Superior temporal gyrus (tissue), 1 donor: ENCODE results near the gene SETBP1.
"Not testable (repeated sequence)": the region's sequence is repeated elsewhere in the genome, so short reads cannot be mapped to it uniquely, and the experiment has no call there.

ENCODE experiments used
- DNase-seq: peaks from one replicate; pipeline ENCODE4 v3.0.0-alpha.2; 2016; ENCODE audit errors: extremely low spot score

SETBP1 gene

GRCh38 chr18:44791520-44791919 is 110.8 kb downstream of the SETBP1 start:
- DNase-seq = no peak

GRCh38 chr18:44792456-44793061 is 111.9 kb downstream of the SETBP1 start:
- peak; percentile 41 for DNase-seq

- DNase-seq = no peak
Measured at GRCh38 chr18:44793194-44793593, 112.5 kb downstream of the SETBP1 start.

GRCh38 chr18:44793685-44794084 is 113.0 kb downstream of the SETBP1 start:
- DNase-seq = no peak

- no peak for DNase-seq
Measured at GRCh38 chr18:44795241-44795640, 114.6 kb downstream of the SETBP1 start.

GRCh38 chr18:44796429-44797428 is 116.0 kb downstream of the SETBP1 start:
- DNase-seq = no peak

GRCh38 chr18:44798433-44799048 is 117.9 kb downstream of the SETBP1 start:
- no peak for DNase-seq

GRCh38 chr18:44799382-44799906 is 118.8 kb downstream of the SETBP1 start:
- no peak for DNase-seq

GRCh38 chr18:44799907-44800421 is 119.3 kb downstream of the SETBP1 start:
- no peak for DNase-seq

- not testable (repeated sequence) for DNase-seq
Measured at GRCh38 chr18:44800766-44801165, 120.1 kb downstream of the SETBP1 start.

- no peak for DNase-seq
Measured at GRCh38 chr18:44801781-44802180, 121.1 kb downstream of the SETBP1 start.

GRCh38 chr18:44802508-44802907 is 121.8 kb downstream of the SETBP1 start:
- no peak for DNase-seq

- DNase-seq = no peak
Measured at GRCh38 chr18:44803019-44803650, 122.4 kb downstream of the SETBP1 start.

- DNase-seq = no peak
Measured at GRCh38 chr18:44804033-44804432, 123.3 kb downstream of the SETBP1 start.

- DNase-seq = no peak
Measured at GRCh38 chr18:44805176-44805575, 124.5 kb downstream of the SETBP1 start.

- DNase-seq = no peak
Measured at GRCh38 chr18:44805643-44806042, 125.0 kb downstream of the SETBP1 start.

- no peak for DNase-seq
Measured at GRCh38 chr18:44807766-44808165, 127.1 kb downstream of the SETBP1 start.

GRCh38 chr18:44811572-44812125 is 131.0 kb downstream of the SETBP1 start:
- DNase-seq = no peak

GRCh38 chr18:44812426-44812825 is 131.7 kb downstream of the SETBP1 start:
- no peak for DNase-seq

- no peak for DNase-seq
Measured at GRCh38 chr18:44813586-44813985, 132.9 kb downstream of the SETBP1 start.

GRCh38 chr18:44815108-44815507 is 134.4 kb downstream of the SETBP1 start:
- no peak for DNase-seq
